ENCODE measurements around the gene PRM3.

PRM3 gene

GRCh38 chr16:11265124-11265523 is 8.3 kb downstream of the PRM3 start:
- ChIA-PET POLR2A (ENCODE audit: low non-redundant PET) (no interaction called here), CTCF (interaction anchor here (0.5 kb wide), 1 partner anchor 13 kb away, joined by 3 read pairs; no protein-coding TSS in a partner anchor)
- DNase-seq (ENCODE audit: low spot score) = no peak
- no peak overlapping the region for H3K27ac ChIP-seq
- no peak for TF ChIP-seq CTCF (conservative IDR thresholded peaks at IDR 0.05; ENCODE audit: low read depth)

GRCh38 chr16:11264155-11264832 is 9.1 kb downstream of the PRM3 start:
- no peak for DNase-seq (ENCODE audit: low spot score)
- ChIA-PET POLR2A (ENCODE audit: low non-redundant PET) (no interaction called here), CTCF (no interaction called here)
- TF ChIP-seq CTCF (conservative IDR thresholded peaks at IDR 0.05; ENCODE audit: low read depth) = no peak
- H3K27ac ChIP-seq = no peak overlapping the region

GRCh38 chr16:11263737-11264136 is 9.7 kb downstream of the PRM3 start:
- no peak overlapping the region for H3K27ac ChIP-seq
- DNase-seq (ENCODE audit: low spot score) = no peak
- TF ChIP-seq CTCF (conservative IDR thresholded peaks at IDR 0.05; ENCODE audit: low read depth) = no peak
- ChIA-PET POLR2A (ENCODE audit: low non-redundant PET) (no interaction called here), CTCF (no interaction called here)

DNA sequence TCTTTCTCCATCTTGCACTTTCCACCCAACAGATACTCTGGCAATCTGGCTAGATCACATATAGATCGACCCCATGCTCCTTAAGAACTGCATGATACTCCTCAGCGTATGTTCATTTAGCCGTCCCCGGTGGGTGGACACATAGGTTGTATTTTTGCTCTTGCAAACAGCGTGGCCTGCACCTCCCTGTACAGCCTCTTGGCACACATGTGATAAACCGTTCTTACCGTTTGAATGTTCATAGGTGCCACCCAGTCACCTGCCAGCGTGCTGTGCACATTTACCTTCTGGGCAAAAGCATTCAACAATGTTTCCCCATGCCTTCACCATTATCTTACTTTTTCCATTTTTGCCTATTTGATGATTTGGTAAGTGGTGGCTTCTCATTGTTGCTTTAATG is 10.5 kb downstream of the PRM3 start:
- CTCF ChIA-PET = no interaction called here
- DNase-seq (ENCODE audit: low spot score) = no peak
- POLR2A ChIA-PET (ENCODE audit: low non-redundant PET) = interaction anchor here (0.6 kb wide), 1 partner anchor 83 kb away, joined by 6 read pairs; no protein-coding TSS in a partner anchor
- H3K27ac ChIP-seq = no peak overlapping the region
- TF ChIP-seq CTCF (conservative IDR thresholded peaks at IDR 0.05; ENCODE audit: low read depth) = no peak

- no peak overlapping the region for H3K27ac ChIP-seq
- POLR2A ChIA-PET (ENCODE audit: low non-redundant PET) = no interaction called here
- CTCF ChIA-PET = interaction anchor here (0.5 kb wide), 1 partner anchor 238 kb away, joined by 3 read pairs; no protein-coding TSS in a partner anchor
- no peak for DNase-seq (ENCODE audit: low spot score)
- TF ChIP-seq CTCF (conservative IDR thresholded peaks at IDR 0.05; ENCODE audit: low read depth) = no peak
These were observed 12.8 kb downstream of the PRM3 start for GRCh38 chr16:11260596-11260966.

DNA sequence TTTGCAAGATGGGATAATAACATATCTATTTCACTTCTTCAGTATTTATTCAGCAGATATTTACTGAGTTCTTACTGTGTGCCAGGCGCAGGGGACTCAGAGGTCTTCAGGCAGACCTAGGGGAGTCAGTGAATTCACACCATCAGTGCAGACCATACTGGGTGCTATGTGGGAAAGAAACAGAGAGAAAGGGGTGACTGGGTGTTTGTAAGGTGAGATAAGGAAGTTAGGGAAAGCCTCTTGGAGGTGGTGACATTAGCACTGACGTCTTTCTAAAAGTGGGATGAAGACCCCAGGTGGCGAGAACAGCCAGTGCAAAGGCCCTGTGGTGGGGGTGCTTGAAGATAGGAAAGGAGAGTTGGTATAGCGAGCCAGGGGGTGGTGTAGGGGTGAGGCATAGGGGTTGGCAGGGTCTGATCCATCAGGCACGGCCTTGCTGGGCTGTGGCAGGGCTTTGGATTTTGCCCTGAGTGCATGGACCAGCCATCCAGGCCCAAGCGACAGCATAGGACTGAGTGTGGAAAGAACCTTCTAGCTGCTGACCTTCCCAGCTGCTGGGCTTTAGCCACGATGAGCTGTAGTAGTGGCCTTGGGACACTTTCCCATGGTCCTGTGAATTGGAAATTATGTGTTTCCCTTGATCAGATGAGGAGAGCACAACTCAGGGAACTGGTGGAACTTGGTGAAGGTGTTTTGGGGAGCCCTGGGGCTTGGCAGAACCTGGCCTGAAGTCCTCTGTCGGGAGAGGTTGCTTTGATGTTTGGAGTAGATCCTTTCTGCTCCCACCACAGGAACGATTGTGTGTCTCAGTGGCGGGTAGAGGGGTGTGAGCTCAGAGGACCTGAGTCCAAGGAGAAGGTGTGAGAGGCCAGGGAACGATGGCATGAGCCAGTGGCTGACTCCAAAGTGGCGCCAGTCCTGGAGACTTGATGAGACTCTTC is 13.5 kb downstream of the PRM3 start:
- ChIA-PET POLR2A (ENCODE audit: low non-redundant PET) (no interaction called here), CTCF (interaction anchor here (0.5 kb wide), 1 partner anchor 238 kb away, joined by 3 read pairs; no protein-coding TSS in a partner anchor)
- no peak overlapping the region for H3K27ac ChIP-seq
- DNase-seq (ENCODE audit: low spot score) = no peak
- no peak for TF ChIP-seq CTCF (conservative IDR thresholded peaks at IDR 0.05; ENCODE audit: low read depth)
